Measurements from ENCODE around the gene SOX8. TPM values are rescaled to one million over a fixed set of nuclear protein-coding genes. Genes with fewer than 3 reads are reported as not detected.
"Not testable (repeated sequence)": the region's sequence is repeated elsewhere in the genome, so short reads cannot be mapped to it uniquely, and the experiment has no call there.

Gene SOX8
- total RNA-seq, 1 donor from 2014 or later: under 0.01 TPM

DNA sequence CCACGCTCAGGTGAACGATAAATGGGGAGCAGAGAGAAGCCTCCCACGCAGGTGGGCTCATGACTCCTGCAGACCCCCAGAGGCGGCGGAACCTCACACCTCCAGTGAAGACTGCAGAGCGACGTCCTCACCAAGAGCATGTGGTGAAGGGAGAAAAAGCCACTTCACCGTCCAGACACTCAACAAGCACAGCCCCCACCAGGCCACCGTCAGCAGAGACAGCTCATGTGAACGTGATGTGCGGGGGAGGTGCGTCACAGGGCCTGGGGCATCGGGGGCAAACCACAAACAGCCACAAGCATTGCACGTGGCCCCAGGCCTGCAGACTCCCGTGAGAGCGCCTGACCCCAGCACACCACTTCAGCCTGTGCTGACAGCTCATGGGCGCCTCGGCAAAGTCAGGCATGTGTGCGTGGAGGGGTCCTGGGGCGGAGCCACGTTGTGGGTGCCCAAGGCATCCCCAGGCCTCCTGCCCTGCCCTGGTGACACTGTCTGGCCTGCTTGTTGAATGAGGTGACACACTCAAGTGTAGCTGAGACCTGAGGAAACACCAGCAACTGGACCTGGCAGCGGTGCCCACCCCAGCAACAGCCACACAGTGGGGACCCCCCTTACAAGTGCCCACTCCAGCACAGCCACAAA is 29.8 kb upstream of the SOX8 start:
- no peaks in the 10 kb centered on the region for H3K27me3 ChIP-seq (ENCODE audit: control insufficient read depth, insufficient read depth, low read length)
- FAIRE-seq: no peak
- TF ChIP-seq CTCF (IDR thresholded peaks at IDR 0.05; ENCODE audit: insufficient read depth, low read length, severe bottlenecking): no peak

DNA sequence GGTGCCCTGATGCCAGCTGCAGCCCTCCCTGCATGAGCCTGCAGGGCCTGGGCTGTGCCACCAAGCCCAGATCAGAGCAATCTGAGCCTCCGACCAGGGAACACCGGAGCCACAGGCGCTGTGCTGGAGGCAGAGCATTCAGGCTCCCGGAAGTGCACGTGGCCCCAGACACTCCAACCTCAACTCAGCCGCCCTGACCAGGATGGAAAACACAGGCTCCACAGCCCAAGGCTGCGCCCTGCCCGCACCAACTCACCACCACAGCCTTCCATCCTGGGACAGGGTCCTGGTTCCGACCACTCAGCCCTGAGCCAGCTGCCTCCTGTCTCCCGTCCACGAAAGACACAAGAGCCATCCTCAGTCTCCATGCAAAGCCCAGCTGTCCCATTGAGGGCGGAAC is 29.2 kb upstream of the SOX8 start:
- Histone ChIP-seq H3K4me3 (ENCODE audit: low read depth, low read length) (no peak overlapping the region), H3K36me3 (ENCODE audit: control insufficient read depth, insufficient read depth, low read length) (no peaks in the 10 kb centered on the region), H3K27me3 (ENCODE audit: control insufficient read depth, insufficient read depth, low read length) (no peaks in the 10 kb centered on the region)
- FAIRE-seq (no peak), DNase-seq (ENCODE audit: low read depth) (no peak)
- no peak for TF ChIP-seq CTCF (IDR thresholded peaks at IDR 0.05; ENCODE audit: insufficient read depth, low read length, severe bottlenecking)

More for the DNA sequence above, 29.8 kb upstream of the SOX8 start:
- no peak for DNase-seq (ENCODE audit: low read depth)
- Histone ChIP-seq H3K36me3 (ENCODE audit: control insufficient read depth, insufficient read depth, low read length) (no peaks in the 10 kb centered on the region), H3K4me3 (ENCODE audit: low read depth, low read length) (no peak overlapping the region)

GRCh38 chr16:953818-954217 is 27.8 kb upstream of the SOX8 start:
- not testable (repeated sequence) for H3K4me3 ChIP-seq (ENCODE audit: low read depth, low read length); DNase-seq (ENCODE audit: low read depth); H3K36me3 ChIP-seq (ENCODE audit: control insufficient read depth, insufficient read depth, low read length); H3K27me3 ChIP-seq (ENCODE audit: control insufficient read depth, insufficient read depth, low read length)
- FAIRE-seq: peak; percentile 100

DNA sequence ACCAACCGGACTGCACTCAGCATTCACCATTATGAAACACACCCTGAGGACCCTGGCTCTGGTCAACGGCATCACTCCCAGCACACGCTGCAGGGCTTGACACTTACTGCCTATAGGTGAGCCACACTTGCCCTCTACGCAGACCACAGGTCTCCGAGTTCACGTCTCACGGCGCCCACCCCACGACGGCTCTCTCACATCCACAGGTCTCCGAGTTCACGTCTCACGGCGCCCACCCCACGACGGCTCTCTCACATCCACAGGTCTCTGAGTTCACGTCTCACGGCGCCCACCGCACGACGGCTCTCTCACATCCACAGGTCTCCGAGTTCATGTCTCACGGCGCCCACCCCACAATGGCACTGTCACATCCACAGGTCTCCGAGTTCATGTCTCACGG is 25.8 kb upstream of the SOX8 start:
- H3K36me3 ChIP-seq (ENCODE audit: control insufficient read depth, insufficient read depth, low read length); H3K4me3 ChIP-seq (ENCODE audit: low read depth, low read length); FAIRE-seq; DNase-seq (ENCODE audit: low read depth); H3K27me3 ChIP-seq (ENCODE audit: control insufficient read depth, insufficient read depth, low read length): not testable (repeated sequence)

- no peak for TF ChIP-seq CTCF (IDR thresholded peaks at IDR 0.05; ENCODE audit: insufficient read depth, low read length, severe bottlenecking)
- FAIRE-seq: peak; percentile 13
- no peaks in the 10 kb centered on the region for H3K36me3 ChIP-seq (ENCODE audit: control insufficient read depth, insufficient read depth, low read length)
- DNase-seq (ENCODE audit: low read depth): no peak
- no peaks in the 10 kb centered on the region for H3K27me3 ChIP-seq (ENCODE audit: control insufficient read depth, insufficient read depth, low read length)
- no peak overlapping the region for H3K4me3 ChIP-seq (ENCODE audit: low read depth, low read length)
Observed at GRCh38 chr16:959232-960040, 22.1 kb upstream of the SOX8 start.

DNA sequence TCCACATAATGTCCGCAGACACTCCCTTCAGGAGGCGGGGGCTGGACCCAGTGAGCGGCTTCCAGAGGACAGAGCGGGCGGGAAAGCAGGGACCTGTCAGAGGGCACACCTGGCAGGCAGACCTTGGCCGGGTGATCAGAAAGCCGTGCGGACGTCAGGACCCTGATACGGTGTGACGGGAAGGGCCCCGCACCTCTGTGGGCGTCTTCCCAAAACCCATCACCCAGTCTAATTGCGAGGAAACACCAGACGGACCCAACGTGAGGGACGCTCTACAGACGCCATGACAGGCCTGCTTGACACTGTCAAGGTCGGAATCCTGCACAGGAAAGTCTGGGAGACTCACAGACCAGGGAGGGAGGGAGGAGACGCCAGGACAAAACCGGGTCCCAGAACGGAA is 19.2 kb upstream of the SOX8 start:
- DNase-seq (ENCODE audit: low read depth) (no peak), FAIRE-seq (no peak)
- no peak for TF ChIP-seq CTCF (IDR thresholded peaks at IDR 0.05; ENCODE audit: insufficient read depth, low read length, severe bottlenecking)
- no peak overlapping the region for H3K4me3 ChIP-seq (ENCODE audit: low read depth, low read length)
- H3K36me3 ChIP-seq (ENCODE audit: control insufficient read depth, insufficient read depth, low read length): no peaks in the 10 kb centered on the region
- H3K27me3 ChIP-seq (ENCODE audit: control insufficient read depth, insufficient read depth, low read length): no peaks in the 10 kb centered on the region

Measured in bronchial epithelial cell (primary cell).